Left renal cortex interstitium (tissue), 4 donors: ENCODE measurements around the gene STS. TPM values are rescaled to one million over a fixed set of nuclear protein-coding genes. Genes with fewer than 3 reads are reported as not detected.
A peak's percentile ranks its signal among the peaks of the same experiment; 100 is the strongest.

Experiments
- DNase-seq, 4 donors: peaks; one replicate each; pipeline ENCODE4 v3.0.0-alpha.2; 2013; ENCODE audit warnings: low read depth in 4 of 4, low spot score in 2 of 4, missing footprints in 1 of 4
- polyA plus RNA-seq, 4 donors: library from polyadenylated mRNA; unstranded; fragments of 120-200 nt; gene quantifications; one replicate each; pipeline ENCODE4 v1.2.1, GENCODE V29; 2013; ENCODE audit not compliant: insufficient read length in 4 of 4

Gene STS
- polyA plus RNA-seq, 4 donors = 4.7 to 5.6 (median 5.5) TPM

DNA sequence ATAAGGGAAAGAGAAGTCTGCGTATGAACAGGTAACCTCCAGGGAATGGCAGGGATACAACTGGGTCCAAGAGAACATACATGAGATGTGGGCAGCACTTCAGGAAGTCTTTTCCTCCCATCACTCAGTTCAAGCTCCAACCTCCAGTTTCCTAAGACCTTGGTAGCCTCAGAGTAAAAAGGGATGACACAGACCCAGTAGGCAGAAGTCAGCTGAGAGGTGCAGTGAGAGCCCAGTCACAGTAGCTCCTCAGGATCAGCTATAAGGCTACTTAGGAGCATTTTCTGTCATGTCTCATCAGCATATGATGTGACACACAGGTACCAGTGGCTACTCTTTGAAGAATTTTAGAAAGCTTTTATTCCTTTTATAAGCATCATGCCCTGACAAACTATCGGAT is 12.5 kb upstream of the STS start:
- no peak for DNase-seq

DNA sequence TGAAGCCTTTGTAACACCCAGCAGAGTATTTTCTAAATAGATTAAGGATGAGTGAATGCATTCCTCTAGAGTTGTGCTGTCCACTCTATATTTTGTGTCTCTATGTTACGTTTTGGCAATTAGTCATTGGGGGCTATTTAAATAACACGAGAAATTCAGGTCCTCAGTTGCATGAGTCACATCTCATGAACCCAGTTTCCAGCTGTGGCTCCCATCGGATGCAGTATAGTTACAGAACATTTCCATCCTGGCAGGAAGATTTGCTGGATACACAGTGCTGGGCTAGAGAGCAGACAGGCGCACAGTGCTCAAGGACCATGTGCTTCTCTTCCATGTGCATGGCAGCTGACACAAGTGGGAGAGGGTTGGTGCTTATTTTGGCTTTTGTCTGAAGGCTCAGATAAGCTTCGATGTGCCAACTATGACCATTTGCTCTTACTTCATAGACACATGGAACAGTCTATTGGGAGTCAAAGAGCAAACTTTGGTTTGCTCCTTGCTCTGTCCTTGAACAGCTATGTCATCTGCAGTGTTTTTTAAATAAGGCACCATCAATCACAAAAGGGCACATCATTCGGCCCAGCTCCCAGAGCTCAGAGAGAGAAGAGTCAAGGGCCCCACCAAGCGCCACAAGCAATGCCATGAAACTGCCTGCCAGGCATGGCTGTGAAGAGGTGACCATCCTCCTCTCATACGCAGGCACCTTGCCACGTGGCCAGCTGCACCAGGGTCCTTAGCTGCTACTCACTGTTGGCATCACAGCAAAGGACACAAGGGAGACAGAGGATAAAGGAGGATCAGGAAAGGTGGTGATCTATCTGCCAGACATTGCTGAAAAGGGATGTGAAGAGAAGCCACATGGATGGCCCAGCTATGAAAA is 8.1 kb upstream of the STS start:
- DNase-seq = no peak

DNA sequence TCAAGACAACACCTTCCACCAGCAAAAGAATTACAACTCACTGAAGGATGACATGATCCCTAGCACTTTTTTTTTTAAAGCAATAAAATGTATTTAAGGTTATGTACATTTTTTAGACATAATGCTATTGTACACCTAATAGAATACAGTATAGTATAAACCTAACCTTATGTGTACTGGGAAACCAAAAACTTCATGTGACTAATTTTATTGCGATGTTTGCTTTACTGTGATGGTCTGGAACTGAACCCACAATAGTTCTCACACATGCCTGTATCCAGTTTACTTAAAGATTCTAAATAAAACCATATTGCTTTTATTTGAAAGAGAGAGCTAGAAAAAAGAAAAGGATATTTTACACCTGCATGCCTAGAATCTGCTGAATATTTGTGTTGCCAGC is 4.4 kb upstream of the STS start:
- no peak for DNase-seq

DNA sequence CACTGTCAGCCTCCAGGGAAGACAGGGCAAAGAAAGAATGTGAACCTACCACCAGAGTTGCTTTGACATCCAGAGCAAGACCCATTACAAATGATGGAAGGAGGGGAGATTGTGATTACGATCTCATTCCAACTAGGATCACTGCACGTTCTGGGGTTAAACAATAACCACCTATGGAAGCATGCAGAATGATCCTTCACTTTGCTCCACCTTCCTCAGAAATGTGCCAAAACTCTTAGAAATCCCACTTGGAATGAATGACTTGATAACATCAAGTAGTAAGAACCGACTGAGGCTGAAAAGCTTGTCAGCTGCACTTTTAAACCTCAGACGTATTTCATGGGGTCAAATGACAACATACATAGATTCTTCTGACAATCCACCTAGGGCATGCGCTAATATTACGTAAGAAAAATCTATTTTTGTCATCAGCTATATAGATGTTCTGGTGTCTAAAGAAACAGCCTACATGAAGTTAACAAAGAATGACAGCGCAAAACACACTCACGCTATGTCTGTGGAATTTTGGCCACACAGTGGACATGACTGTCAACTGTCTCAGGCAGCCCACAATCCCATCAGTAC is 3.5 kb upstream of the STS start:
- DNase-seq = no peak

DNA sequence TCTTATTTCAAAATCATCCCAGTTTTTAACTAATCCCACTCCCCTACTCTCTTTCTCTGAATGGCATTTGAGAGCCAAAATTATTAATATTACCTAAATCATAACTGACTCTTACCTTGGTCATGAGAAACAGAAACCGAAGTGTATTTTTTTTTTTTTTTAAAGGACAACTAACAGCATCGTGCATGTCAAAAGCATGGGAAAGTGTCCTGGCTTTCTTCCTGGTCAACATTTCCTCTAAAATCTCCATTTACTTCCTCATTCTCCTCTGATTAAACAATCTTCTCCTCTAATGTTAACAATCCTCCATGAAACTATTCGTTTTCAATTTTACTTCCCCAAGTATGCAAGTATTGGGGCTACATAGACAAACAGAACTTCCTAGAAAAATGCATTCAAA is 2.1 kb upstream of the STS start:
- no peak for DNase-seq

DNA sequence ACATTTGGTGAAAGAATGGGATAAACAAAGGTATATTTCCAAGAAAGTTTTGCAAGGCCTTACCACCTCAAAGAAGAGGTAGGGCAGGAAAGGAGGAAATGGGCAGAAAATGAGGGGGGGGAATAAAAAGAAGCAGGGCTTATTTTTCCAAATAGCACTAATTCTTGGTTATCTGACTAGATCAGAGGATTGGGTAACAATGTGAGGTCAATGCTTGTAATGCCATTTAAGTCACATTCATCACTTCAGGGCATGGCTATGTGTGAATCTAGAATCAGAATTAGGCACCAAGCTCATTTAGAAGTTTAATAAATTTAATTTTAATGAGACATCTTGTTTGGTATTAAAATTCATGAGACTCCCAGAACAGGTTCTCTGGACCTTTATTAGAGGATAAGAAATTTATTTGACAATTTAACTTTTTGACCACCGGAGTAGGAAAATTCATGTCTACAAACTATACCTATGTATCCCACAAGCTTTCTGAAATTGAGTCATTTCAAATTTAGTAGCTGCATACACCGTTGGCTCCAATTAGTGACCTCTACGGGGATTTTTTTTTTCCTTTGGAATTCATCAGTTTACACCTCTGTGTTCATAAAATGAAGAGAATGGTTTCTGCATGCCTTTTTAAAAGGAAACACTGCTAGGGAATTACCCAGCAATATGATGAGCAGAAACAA is 1.4 kb upstream of the STS start:
- DNase-seq = no peak

DNA sequence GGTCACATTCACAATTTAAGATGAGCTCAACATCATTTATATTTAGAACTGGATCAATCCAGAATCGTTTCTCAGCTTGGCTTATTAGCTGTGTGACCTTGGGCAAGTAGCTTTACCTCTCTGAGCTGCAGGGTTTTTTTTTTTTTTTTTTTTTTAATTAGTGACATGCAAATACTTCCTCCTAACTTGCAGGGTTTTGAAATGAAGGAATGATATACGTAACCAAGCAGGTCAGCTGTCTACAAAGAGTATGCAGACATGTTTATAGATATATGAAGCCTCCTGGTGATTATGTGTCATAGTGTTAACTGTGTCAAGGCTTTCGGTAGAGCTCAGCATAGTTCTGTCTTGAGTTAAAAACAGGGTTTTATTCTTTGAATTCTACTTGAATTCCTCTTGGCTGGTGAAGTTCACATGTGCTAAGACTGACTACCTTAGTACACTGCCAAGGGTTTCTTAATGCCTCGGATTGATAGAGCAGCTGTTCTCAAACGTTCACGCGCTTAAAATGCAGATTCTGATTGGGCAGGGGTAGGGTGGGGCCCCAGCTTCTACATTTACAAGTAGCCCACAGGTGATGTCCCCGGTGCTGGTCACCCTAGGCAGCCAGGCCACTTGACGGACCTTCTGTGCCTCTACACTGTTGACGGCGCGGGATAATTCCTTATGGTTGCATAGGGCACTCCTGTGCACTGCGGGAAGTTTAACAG is 654 bp upstream of the STS start:
- no peak for DNase-seq

DNA sequence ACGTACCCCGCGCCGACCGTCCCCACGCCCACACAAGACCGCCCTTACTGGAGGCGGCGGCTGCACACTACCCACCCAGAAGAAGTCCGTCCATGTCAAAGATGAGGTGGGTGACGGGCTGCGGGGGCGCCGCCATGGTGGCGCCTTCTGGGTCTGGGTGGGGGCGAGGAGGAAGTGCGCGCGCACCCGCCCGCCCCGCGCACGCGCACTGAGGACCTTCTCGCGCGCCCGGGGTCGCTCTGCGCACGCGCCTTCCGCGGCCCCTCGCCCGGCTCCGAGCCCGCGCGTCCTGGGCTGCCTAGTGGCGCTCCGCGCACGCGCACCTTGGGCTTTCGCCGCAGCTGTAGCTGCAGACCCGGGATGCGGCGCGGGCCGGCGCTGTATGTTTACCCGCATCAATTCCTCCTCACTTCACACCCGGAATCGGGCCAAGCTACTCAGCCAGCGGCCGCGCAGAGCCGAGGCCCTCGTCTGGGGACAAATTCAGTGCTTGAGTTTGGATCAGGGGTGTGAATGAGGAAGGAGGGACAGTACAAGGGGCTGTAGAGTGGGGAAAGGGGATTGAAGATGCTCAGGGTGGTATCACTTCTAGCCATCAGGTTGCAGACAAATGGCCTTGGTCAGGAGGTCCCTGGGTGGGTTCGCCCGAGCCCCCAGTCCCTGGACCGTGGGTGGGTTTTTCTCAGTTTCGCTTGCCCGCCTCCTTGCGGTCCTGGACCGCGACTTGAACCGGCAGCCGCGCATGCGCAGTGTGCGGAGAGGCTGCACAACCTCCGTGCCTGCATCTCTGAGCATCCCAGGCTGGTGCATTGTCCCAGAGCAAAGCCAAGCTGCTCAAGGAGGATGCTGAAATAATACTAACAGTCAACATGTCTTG is 704 bp downstream of the STS start, which contains the start of gene PUDP:
Gene PUDP, minus strand, starts transcription at position 176 of the 877 bp plus-strand sequence. Its CDS starts 40 bp downstream, at position 136.
- DNase-seq = peak in 3 of 4 donors; percentile 50 to 62 (median 54)

DNA sequence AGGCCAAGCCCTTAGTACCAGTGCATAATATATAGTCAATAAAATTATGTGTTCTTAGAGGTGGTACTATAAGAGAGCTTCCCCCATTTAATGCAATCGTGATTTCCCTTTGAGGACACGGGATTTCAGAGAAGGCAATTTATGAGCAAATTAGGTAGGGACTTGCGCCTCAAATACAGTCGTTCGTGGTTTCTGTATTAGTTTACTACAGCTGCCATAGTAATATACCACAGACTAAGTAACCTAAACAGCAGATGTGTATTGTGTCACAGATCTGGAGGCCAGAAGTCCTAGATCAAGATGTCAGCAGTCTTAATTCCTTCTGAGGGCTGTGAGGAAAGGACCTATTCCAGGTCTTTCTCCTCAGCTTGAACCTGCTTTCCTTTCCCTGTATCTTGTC is 1.9 kb downstream of the STS start:
- DNase-seq = no peak

DNA sequence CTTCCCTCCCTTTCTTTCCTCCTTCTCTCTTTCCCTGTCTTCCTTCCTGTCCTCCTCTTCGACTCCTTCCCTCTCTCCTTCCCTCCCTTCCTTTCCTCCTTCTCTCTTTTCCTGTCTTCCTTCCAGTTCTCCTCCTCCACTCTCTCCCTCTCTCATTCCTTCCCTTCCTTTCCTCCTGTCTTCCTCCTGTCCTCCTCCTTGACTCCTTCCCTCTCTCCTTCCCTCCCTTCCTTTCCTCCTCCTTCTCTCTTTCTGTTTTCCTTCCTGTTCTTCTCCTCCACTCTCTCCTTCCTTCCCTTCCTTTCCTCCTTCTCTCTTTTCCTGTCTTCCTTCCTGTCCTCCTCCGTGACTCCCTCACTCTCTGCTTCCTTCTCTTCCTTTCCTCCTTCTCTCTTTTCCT is 5.7 kb downstream of the STS start:
- no peak for DNase-seq

DNA sequence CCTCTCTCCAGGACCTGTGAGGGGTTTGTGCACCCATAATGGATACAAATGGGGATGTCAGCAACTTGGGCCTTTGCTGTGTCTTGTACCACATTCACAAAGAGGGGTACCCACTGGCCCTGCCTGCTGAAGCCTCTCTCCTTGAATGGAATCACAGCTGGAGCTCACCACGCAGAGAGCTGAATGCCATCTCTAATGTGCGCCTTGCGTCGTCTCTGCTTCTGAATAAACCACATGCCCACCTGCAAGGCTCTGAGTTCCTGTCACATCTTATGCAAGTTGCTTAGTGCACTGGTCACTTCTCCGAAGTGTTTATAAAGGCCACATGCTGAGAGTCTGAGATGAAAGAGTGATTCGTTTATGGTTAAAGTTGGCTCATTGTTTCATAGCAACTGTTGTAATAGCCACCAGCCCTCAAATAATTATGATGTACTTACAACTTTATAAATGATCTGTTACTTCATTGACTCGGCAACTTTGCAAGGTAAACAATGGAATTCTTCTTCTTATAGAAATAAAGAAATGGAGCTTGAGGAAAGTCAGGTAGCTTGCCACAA is 6.6 kb downstream of the STS start:
- no peak for DNase-seq

DNA sequence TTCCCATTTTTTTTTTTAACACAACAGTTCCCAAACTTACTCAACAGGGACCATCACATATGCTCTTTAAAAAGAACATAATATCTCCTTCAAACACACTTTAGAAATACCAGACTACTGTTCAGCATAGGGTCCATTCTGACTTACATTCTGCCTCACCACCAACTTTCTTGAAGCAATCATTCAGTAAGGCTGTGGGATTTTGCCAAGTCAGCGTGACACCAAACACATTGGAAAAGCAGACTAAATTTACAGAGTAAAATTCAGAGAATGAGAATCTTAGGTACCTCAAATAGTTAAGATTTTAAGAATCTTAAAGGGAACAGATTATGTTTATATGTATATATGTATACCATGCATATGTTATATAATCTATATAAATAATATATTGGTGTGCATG is 7.7 kb downstream of the STS start:
- no peak for DNase-seq

DNA sequence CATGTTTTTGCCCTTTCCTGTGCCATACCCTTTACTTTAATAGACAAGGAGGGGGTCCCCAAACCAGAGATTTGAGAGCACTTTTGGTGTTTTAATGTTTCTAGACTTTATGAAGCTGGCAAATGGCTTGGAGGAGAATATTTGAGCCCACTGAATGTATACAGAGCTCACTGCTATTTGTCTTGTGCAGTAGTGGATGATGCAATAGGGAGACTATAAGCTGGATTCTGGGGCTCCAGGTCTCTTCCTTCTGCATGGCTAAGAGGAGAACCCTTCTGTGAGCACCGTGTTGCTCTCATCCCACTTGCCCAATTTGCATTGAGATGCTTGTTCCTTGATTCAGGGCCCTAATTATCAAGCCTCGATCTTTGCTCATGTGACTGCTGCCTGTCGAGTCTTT is 9.4 kb downstream of the STS start:
- DNase-seq = no peak

DNA sequence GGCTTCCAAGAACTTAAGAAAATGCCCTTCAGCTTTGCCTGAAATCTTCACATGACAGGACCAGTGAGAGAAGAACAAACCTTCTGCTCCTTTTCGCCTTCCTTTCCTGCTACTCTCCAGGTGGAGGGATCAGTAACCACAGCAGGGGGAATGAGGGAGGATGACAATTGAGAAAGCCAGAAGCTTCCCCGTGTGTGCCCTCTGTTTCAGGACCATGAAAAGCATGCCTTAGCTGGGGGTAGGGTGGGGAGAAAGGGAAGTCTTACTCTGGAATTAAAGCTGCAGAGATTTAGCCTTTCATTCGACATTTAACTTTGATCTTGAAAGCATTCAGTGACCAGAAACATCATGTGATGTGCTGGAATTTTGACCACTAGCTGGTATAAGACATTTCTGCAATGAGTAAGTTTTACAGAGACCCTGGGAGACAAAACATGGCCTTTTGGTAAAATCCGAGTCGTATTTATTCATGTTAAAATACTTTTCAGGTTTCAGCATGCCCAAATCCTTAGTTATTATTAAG is 11.0 kb downstream of the STS start:
- no peak for DNase-seq

DNA sequence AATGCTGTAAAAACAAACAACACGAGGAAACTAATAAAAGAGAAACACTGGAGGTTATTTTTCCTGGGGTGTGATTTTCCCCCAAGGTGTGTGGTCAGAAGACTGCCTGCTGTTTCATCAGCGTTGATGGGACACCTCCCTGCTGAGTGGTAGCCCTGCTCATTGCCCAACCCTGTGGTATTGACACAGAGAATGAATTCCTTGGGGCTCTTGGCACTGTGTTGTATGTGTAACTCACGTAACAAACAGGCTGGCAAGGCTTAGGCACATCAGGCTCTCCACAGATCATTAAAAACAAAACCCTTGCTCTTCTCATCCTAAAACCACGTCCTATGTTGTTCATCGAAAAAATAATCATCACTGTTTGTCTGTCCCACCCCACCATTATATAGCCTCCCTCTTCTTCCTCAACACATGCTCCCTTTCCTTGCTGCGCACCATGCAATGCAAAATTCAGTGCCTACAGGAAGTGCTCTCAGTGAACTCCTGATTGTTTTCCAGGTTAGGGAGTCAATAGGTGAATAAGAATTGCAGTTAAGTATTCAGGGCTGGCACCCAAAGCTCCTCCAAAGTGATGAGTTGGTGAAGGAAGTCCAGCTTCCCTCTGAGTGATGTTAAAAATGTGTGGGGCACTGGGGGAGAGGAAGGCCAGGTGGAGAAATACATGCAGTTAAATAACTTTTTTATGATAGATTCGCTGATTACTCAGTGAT is 11.8 kb downstream of the STS start:
- no peak for DNase-seq

DNA sequence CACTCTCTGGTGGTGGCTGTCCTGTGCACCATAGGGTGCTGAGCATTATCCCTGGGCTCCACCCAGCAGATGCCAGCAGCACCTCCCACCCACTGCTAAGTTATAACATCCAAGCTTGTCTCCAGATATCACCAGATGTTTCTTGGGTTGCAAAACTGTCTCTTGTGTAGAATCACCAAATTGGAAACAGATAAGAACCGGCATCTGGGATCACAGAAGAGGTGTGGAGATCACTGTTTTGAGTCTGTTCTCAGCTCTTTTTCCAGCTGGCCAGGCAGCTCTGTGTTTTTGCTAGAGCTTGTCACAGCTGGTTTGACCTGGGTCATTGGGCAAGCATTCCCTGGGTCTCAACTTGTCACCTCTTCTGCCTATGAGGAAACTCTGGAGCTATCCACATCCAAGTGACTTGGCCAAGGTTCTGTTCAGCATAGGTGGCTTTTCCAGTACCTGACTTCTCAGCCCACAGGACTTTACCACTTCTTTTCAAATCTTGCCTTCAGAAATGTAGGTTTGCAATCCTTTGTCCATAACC is 15.7 kb downstream of the STS start:
- DNase-seq = no peak

DNA sequence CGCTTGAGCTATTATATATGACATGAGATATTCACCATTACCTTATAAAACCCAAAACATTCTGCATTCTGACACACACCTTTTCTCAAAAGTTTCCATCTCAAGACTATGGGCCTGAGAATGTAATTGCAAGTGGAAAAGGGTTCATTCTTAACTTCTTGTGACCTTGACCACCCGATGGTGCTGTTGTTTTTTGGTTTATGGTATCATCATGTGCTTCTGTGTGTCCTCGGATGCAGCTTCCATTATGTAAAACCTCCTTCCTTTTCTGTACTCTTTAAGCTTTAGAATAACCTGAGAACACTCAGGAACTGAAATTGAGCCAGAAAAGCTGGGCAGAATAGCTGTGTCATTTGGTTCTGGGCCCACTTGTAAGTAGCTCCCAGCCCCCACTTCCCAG is 16.7 kb downstream of the STS start:
- no peak for DNase-seq

DNA sequence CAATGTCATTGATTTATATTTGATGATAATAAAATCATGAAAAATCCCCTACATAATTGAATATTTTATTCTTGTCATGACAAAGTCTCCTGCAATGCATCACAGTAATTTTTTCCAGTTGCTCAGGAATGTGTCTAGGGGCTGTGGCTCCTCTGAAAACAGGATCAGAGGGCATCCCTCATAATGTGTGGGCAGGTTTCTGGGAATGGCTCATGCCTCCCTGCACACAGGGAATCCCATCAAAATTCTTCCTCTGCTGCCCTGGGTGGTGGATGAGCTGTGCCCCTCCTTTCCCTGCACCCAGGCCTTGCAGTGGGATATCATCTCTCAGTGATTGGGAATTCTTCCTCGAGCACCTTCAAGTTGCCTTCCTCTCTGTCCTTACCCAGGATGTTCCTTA is 20.9 kb downstream of the STS start:
- no peak for DNase-seq

DNA sequence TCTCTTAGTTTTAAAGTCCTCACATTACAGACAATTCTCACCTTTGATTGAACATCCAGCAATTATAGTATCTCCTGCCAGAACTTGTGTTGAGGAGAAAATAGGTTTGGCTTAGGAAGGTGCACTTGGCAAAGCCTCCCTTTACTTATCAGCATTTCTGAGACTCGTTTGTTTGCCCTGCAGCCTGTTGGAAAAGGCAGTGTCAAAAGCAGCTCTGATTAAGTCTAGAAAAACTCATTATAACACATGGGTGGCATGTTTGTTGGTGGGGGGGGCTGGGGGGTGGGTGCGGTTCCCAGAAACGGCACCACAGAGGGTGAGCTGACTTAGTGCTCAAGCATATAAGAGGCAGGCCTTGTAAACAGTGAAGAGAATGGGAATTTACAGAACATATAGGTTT is 22.1 kb downstream of the STS start:
- no peak for DNase-seq
